Measurements from ENCODE around the gene TMEM86A. TPM values are rescaled to one million over a fixed set of nuclear protein-coding genes. Genes with fewer than 3 reads are reported as not detected.
A peak's percentile ranks its signal among the peaks of the same experiment; 100 is the strongest.

The TMEM86A gene
- total and polyA plus RNA-seq, 2 of the 8 experiments (the other 6 are each of a cell fraction or from before 2014, with no cell fraction given) = 1.5 to 1.7 TPM

GRCh38 chr11:18650859-18651557, 47.6 kb upstream of the TMEM86A start:
- H3K23me2 ChIP-seq (ENCODE audit: low read depth, low read length) = no peaks in the 10 kb centered on the region
- no peaks in the 10 kb centered on the region for H3K36me3 ChIP-seq (ENCODE audit: control insufficient read depth in 2 of 4, insufficient read depth in 4 of 4, low read length in 3 of 4)
- no peak overlapping the region for H4K8ac ChIP-seq (ENCODE audit: extremely low read depth, insufficient read depth, low read length)
- H3K14ac ChIP-seq (ENCODE audit: insufficient read length) = no peak overlapping the region
- no peaks in the 10 kb centered on the region for H3K9me3 ChIP-seq (ENCODE audit: insufficient read depth in 2 of 2, low read depth in 1 of 2, low read length in 1 of 2)
- H4K91ac ChIP-seq (replicated peaks; ENCODE audit: insufficient read length, low read length) = no peak overlapping the region
- H3K4me3 ChIP-seq (ENCODE audit: extremely low read depth in 1 of 4, insufficient read depth in 2 of 4, low read depth in 3 of 4, low read length in 4 of 4) = peak overlapping the region in 1 of 4 experiments; percentile 12; a peak in 1 of 8 replicates
- H2BK20ac ChIP-seq (ENCODE audit: low read length) = no peak overlapping the region
- DNase-seq (ENCODE audit: low read depth in 1 of 2, low spot score in 2 of 2) (peak; percentile 31 to 66), FAIRE-seq (peak; percentile 73)
- H3K4me1 ChIP-seq (replicated peaks in 1 of 4; ENCODE audit: control insufficient read depth in 3 of 4, insufficient read depth in 4 of 4, low read length in 3 of 4) = no peaks in the 10 kb centered on the region
- H4K20me1 ChIP-seq (replicated peaks in 1 of 2; ENCODE audit: control insufficient read depth in 1 of 2, insufficient read depth in 2 of 2, low read length in 2 of 2) = no peaks in the 10 kb centered on the region
- ChIA-PET CTCF (ENCODE audit: partially characterized antibody) (interaction anchor here (0.6 to 3.7 kb wide), 27 partner anchors 8 to 577 kb away, joined by 3 to 30 read pairs (median 4); no protein-coding TSS in a partner anchor), POLR2A (ENCODE audit: partially characterized antibody) (interaction anchor here (0.6 to 1.4 kb wide), 4 partner anchors 13 to 329 kb away, joined by 4 to 7 read pairs (median 4); partner anchors contain the start of genes HPS5 and SPTY2D1)
- no peaks in the 10 kb centered on the region for H3K27me3 ChIP-seq (replicated peaks in 1 of 4; ENCODE audit: control insufficient read depth in 3 of 4, extremely low read depth in 1 of 4, insufficient read depth in 3 of 4, low read length in 3 of 4)
- H3K27ac ChIP-seq (ENCODE audit: low read depth, low read length) = no peak overlapping the region
- no peak overlapping the region for H2BK5ac ChIP-seq (ENCODE audit: low read depth, low read length)
- peak overlapping the region; percentile 32 for H3K4ac ChIP-seq (replicated peaks; ENCODE audit: insufficient read length, low read depth, low read length)
- no peak overlapping the region for H2AK5ac ChIP-seq (ENCODE audit: low read depth, low read length)
- H3K9ac ChIP-seq (replicated peaks in 1 of 4; ENCODE audit: extremely low read depth in 1 of 4, low read depth in 3 of 4, low read length in 3 of 4) = no peak overlapping the region; a peak in 1 of 7 replicates
- no peaks in the 10 kb centered on the region for H3K79me2 ChIP-seq (ENCODE audit: control insufficient read depth in 1 of 2, insufficient read depth in 2 of 2, low read length in 2 of 2)
- no peak overlapping the region for H4K5ac ChIP-seq (ENCODE audit: insufficient read length, low read depth, low read length)
- H3K23ac ChIP-seq (ENCODE audit: insufficient read length) = no peak overlapping the region
- no peak overlapping the region for H3K56ac ChIP-seq (replicated peaks; ENCODE audit: insufficient read length, low read depth, low read length)
- peak overlapping the region; percentile 95 for H2AFZ ChIP-seq (ENCODE audit: low read length)
- H3K18ac ChIP-seq (ENCODE audit: extremely low read depth, low read length) = no peak overlapping the region; the same call in 1 of the 2 replicates
- no peak overlapping the region for H3K4me2 ChIP-seq (ENCODE audit: insufficient read depth in 1 of 2, low read depth in 2 of 2, low read length in 2 of 2)
- no peak overlapping the region for H2BK15ac ChIP-seq (ENCODE audit: low read length)
- WGBS, 2 experiments (ENCODE audit: extremely low coverage in 1 of 2, insufficient coverage in 1 of 2, insufficient read length in 1 of 2, insufficient replicate concordance in 2 of 2, low coverage in 1 of 2, low lambda C conversion rate in 2 of 2, missing lambda C conversion rate in 1 of 2) = 71% methylated on average over 19 of the region's 19 CpGs; no CpG with 5 or more reads in 1 of the 2 experiments
- no peaks in the 10 kb centered on the region for H3K79me1 ChIP-seq (ENCODE audit: low read depth, low read length)
- H2BK120ac ChIP-seq (replicated peaks; ENCODE audit: low read depth, low read length) = no peak overlapping the region
- H2BK12ac ChIP-seq (ENCODE audit: low read depth, low read length) = no peak overlapping the region
- TF ChIP-seq SAP30 (IDR thresholded peaks at IDR 0.05; ENCODE audit: insufficient read depth, insufficient replicate concordance, low read length) (no peak), CEBPB (IDR thresholded peaks at IDR 0.05; ENCODE audit: low read depth, low read length) (no peak), YY1 (IDR thresholded peaks at IDR 0.05; ENCODE audit: low read depth, low read length) (peak; percentile 57; the same call in 1 of the 2 replicates), RAD21 (IDR thresholded peaks at IDR 0.05 in 1 of 2, conservative IDR thresholded peaks at IDR 0.05 in 1 of 2; ENCODE audit: low read depth in 2 of 2, low read length in 2 of 2) (peak; percentile 84 to 87), POLR2A (IDR thresholded peaks at IDR 0.05; ENCODE audit: control extremely low read depth in 1 of 2, low read depth in 2 of 2, low read length in 2 of 2) (0 out of 3 replicates have a peak, but pooled peaks of 1 of the 2 experiments have one; percentile 30), EZH2 (IDR thresholded peaks at IDR 0.05; ENCODE audit: low read depth, low read length, severe bottlenecking) (no peak), SP2 (IDR thresholded peaks at IDR 0.05; ENCODE audit: low read length) (no peak), TAF1 (IDR thresholded peaks at IDR 0.05; ENCODE audit: low read depth, low read length) (peak; percentile 67), TBP (IDR thresholded peaks at IDR 0.05; ENCODE audit: low read depth, low read length) (0 out of 2 replicates have a peak, but pooled peaks have one; percentile 59)
